Activated CD4-positive, CD25-positive, alpha-beta regulatory T cell treated with anti-CD3 and anti-CD28 coated beads, Interleukin-2, amount 50 U/mL, for 24 hours (primary cell): ENCODE data around the gene TEKTIP1.
A peak's percentile ranks its signal among the peaks of the same experiment; 100 is the strongest.
"Not testable (repeated sequence)": the region's sequence is repeated elsewhere in the genome, so short reads cannot be mapped to it uniquely, and the experiment has no call there.

Experiments
- ATAC-seq, 2 donors: fragments of 150-1000 bp; cut with Tn5 transposase; one replicate each; pipeline ENCODE4 v1.10.0; 2021; ENCODE audit warnings: mild to moderate bottlenecking in 1 of 2, moderate library complexity in 1 of 2

The TEKTIP1 gene

GRCh38 chr19:3508121-3508661, 30.8 kb upstream of the TEKTIP1 start:
- ATAC-seq = not testable (repeated sequence)

- ATAC-seq = no peak
These were observed 30.0 kb upstream of the TEKTIP1 start for GRCh38 chr19:3508771-3509535.

- peak; percentile 21 to 27 for ATAC-seq
These were observed 29.4 kb upstream of the TEKTIP1 start for GRCh38 chr19:3509566-3509989.

GRCh38 chr19:3510727-3511126, 28.2 kb upstream of the TEKTIP1 start:
- no peak for ATAC-seq

- ATAC-seq = no peak
These were observed 27.3 kb upstream of the TEKTIP1 start for GRCh38 chr19:3511506-3512251.

- no peak for ATAC-seq
These were observed 26.3 kb upstream of the TEKTIP1 start for GRCh38 chr19:3512562-3513228.

GRCh38 chr19:3513229-3514140, 25.5 kb upstream of the TEKTIP1 start:
- ATAC-seq = no peak

- no peak for ATAC-seq
These were observed 24.0 kb upstream of the TEKTIP1 start for GRCh38 chr19:3514930-3515329.

GRCh38 chr19:3515891-3516422, 23.0 kb upstream of the TEKTIP1 start:
- ATAC-seq = no peak

GRCh38 chr19:3516675-3517207, 22.2 kb upstream of the TEKTIP1 start:
- ATAC-seq = peak in 1 of 2 donors; percentile 45

GRCh38 chr19:3517638-3518037, 21.3 kb upstream of the TEKTIP1 start:
- ATAC-seq = no peak

- no peak for ATAC-seq
These were observed 20.7 kb upstream of the TEKTIP1 start for GRCh38 chr19:3518255-3518654.

GRCh38 chr19:3518659-3519058, 20.3 kb upstream of the TEKTIP1 start:
- no peak for ATAC-seq

GRCh38 chr19:3519126-3519525, 19.8 kb upstream of the TEKTIP1 start:
- no peak for ATAC-seq

GRCh38 chr19:3520166-3521103, 18.5 kb upstream of the TEKTIP1 start:
- no peak for ATAC-seq

GRCh38 chr19:3521104-3521445, 17.9 kb upstream of the TEKTIP1 start:
- no peak for ATAC-seq

- ATAC-seq = no peak
These were observed 16.3 kb upstream of the TEKTIP1 start for GRCh38 chr19:3522421-3523360.

- no peak for ATAC-seq
These were observed 15.5 kb upstream of the TEKTIP1 start for GRCh38 chr19:3523361-3524077.
